Kidney capillary endothelial cell (primary cell): Measurements from ENCODE around the gene TNS2.
A peak's percentile ranks its signal among the peaks of the same experiment; 100 is the strongest.
"Not testable (repeated sequence)": the region's sequence is repeated elsewhere in the genome, so short reads cannot be mapped to it uniquely, and the experiment has no call there.

Experiments used
- DNase-seq: peaks from one replicate; pipeline ENCODE4 v3.0.0-alpha.2; 2018; ENCODE audit warnings: low spot score

TNS2 gene

DNA sequence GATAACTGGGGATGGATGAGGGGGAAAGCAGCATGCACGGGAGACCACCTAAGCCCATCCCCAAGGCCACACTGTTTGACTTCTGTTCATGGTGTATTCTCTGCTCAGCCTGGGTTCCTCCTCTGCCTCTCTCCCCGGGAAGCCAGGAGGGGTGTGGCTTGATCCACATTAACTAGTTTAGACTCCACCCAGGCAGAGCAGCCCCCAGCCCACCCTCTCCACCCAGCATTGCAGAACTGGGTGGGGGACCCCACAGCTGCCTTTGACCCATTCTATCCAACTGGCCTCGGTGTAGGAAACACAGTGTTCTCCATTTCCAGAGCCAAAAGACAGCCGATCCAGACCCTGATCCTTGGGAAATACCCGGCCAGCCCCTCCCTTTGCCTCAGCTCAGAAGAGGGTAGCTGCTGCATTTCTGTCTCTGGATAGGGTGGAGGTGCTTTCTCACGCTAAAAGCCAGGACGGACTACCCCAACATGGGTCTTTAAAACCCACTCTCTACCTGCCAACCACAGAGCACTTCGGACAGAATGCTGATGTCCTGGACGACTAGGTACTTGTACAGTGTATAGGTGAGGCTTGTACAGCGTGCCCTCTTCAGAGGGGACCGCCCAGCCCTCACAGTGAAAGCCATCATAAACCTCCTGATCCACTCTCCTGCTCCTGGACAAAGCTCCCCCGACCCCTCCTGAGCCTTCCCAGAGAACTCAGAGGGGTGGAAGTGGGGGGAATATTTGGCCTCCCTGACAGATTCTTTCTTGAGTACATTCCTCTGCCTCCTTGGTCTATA is 20.0 kb downstream of the TNS2 start:
- DNase-seq, result no peak

GRCh38 chr12:53070877-53071492 is 21.1 kb downstream of the TNS2 start:
- no peak for DNase-seq

DNA sequence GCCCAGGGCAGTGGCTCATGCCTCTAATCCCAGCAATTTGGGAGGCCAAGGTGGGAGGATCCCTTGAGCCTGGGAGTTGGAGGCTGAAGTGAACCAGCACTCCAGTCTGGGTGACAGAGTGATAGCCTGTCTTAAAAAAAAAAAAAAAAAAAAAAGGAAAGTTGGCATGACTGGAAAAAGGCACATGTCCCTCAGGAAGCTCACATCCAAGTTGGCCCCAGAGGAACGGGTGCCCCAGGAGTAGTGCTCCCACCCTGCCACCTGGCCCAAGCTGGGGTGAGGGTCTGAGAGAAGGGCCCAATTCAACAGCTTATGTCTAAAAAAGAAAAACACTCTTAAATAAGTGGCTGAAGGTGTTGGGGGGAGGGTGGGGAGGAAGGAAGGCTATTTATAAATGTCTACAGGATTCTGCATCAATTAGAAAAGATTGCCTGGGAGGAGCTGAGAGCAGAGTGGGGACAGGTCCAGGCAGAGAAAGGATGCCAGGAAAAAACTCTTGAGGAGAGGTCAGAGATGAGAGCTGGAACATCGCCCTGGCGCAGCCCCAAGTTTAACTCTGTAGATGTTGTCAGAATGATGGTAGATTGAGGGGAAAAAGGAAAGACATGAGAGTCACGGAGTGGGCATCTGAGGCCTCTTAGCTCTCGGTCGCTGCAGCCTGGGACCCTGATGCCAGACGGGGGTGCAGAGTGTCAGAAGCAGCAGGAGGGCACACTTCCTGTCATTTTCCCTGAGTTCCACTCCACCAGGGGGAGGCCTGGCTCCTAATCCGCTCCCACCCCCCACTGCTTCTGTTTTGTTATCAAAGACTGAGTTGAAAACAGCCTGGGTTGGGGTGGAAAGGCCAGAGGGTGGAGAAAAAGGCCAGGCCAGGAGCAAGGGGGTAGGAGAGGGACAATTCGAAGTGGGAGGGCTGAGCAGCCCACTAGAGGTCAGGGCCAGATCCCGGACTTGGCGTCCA is 22.0 kb downstream of the TNS2 start:
- no peak for DNase-seq

DNA sequence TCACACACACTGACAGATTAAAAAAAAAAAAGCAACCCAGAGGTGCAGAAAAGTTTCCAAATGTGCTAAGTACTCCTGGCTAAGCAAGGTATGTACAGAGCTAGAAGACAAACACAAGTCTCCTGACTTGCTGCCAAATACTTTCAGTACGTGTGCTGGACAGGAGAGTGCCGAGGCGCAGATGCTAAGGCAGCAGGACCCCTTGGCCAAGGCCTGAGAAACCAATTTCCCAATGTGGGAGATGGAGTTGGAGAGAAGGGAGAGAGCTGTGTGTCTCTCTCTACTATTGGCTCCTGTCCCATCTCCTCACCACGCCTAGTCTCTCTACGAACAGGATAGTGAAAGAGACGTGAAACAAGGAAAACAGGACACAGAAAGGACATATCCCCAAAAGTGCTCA is 24.0 kb downstream of the TNS2 start:
- DNase-seq, result no peak

DNA sequence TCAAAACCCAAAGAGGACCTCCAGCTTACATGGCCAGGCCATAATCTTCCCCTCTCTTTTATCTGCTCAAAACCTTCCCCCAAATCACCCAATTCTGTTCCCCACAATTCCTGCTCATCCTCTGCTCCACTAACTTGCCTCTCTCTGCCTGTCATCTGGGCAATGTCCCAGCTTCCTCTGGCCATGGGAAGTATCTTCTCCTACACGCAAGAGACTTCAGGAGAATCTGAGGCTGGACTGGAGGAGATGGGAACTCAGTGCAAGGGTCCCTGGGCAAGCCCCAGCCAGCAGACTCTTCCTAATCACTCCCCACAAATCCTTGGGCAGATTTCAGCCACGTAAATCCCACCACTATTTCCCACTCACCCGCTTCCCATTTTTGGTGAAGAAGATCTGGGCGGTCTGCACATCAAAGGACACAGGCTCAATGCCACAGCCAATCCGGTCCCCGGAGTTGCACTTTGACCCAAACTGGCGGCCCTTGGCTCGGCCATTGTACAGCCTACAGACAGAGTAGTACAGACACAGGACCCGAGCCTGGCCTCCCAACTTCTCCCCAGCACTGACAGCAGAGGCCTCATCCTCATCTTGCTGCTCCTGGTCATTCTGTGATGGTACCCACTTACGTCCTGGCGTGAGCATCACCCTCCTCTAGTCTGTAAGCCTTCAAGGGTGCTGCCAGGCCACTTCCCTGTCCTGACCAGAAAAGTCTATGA is 24.6 kb downstream of the TNS2 start:
- DNase-seq, result no peak

- DNase-seq, result no peak
These were observed 25.1 kb downstream of the TNS2 start for GRCh38 chr12:53074999-53075370.

- DNase-seq, result no peak
These were observed 26.6 kb downstream of the TNS2 start for GRCh38 chr12:53076461-53076860.

DNA sequence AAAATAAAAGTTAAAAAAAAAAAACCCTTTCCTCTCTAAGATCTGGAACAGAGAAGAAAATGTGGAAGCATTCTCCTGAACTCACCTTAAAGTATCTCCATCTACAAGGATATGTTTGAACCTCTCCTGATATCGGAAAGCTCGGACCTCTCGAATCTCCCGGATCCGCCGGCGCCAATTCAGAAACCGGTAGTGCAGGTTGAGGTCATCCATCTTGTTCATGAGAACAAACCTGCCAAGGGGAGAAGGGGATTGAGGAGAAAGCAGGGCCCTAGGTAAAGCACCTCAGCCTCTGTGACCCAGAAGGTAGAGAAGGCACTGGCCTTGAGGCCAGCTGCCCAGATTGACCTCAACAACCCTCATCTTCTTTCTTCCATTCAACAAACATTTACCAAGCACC is 27.2 kb downstream of the TNS2 start:
- no peak for DNase-seq

DNA sequence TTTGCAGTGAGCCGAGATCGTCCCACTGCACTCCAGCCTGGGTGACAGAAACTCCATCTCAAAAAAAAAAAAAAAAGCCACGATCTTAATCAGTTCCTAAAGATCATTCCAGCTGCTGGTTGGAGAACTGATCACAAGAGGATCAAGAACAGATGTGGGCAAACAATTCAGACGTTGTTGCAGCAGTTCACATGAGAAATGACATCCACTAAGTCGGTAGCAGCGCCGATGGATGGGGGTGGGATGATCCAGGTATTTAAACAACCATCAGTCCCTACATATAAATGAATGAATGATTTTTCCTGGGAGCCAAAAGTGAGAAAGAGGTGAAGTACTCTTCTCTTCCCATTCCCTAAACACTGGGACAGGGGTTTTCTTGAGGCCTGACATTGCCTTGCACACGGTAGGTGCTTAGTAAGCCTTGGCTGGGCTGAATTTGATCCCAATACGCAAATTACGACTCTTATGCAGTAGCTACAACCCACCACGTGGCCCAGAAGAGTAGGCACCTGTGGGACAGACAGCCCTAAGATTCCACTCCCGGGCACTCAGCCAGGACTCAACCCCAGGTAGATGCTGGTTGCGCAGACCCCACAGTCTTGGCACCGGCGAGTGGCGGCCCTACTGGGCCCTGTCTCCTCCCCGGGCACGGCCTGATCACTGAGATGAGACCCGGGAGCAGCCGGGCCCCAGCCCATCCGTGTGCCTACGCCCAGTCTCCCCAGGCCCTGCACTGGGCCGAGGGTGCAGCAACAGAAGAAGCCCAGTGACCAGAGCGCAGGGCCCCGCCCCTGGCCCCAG is 28.8 kb downstream of the TNS2 start:
- DNase-seq, result no peak

- DNase-seq, result peak; percentile 90
These were observed 29.6 kb downstream of the TNS2 start, which contains the start of gene SPRYD3 for GRCh38 chr12:53079226-53080117. Gene SPRYD3, minus strand, starts transcription at chr12:53079390. Its CDS starts 57 bp downstream, at chr12:53079333.

- DNase-seq, result no peak
These were observed 32.8 kb downstream of the TNS2 start for GRCh38 chr12:53082637-53083175.

- no peak for DNase-seq
These were observed 36.5 kb downstream of the TNS2 start for GRCh38 chr12:53086361-53086760.

- DNase-seq, result no peak
These were observed 40.2 kb downstream of the TNS2 start for GRCh38 chr12:53090105-53090504.

DNA sequence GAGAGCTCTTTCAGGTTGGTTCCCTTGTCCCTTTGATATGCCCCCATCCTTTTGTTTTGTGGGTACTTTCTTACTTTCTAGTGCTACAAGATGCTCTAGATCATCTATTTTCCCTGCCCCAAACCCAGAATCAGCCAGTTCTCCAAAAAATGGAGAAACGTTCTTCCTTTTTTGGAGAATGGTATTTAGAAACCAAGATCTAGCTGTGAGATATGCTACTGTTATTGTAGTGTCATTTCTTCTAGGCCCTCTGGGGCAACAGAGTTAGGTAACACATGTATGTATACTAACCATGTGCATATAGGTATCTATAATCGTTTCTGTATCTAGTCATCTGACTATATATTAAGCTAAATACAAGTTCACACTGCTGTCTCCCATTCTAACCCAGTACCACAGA is 40.7 kb downstream of the TNS2 start:
- no peak for DNase-seq

DNA sequence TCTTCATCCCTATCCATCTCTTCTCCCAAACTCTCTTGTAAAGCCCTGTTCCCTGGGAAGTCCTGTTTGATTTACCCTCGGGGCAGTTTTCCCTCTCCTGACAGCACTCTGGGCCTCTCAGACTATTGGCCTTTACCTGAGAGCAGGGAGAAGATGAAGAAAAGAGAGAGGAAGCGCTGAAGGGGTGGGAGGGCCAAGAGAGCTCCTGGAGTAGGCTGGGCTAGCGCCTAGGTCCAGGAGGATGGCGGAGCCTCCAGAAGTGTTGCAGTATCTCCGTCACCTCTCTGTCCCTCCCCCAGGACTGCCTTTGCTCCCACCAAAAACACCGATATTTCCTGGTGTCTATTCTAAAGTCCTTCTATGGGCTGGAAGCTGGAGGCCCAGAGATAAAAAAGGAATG is 41.9 kb downstream of the TNS2 start:
- DNase-seq, result no peak

GRCh38 chr12:53093777-53094393 is 44.0 kb downstream of the TNS2 start:
- DNase-seq, result no peak

DNA sequence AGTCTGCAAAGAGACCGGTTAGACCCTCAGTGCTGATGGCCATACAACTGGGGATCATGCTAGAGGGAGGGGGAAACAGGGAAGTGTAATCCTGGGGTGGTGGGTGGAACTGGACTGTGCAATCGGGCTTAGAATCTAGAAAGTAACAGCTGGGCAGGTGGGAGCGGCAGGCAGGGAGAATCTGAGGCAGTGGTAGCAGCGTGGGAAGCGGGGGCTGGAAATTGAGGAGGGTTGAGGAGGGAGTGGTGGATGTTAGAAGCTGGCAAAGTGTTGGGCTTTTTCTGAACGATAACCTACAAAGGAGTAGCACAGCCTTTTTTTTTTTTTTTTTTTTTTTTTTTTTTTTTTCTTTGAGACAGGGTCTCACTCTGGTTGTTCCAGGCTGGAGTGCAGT is 44.5 kb downstream of the TNS2 start:
- DNase-seq, result no peak

- not testable (repeated sequence) for DNase-seq
These were observed 45.1 kb downstream of the TNS2 start for GRCh38 chr12:53094796-53095595.

DNA sequence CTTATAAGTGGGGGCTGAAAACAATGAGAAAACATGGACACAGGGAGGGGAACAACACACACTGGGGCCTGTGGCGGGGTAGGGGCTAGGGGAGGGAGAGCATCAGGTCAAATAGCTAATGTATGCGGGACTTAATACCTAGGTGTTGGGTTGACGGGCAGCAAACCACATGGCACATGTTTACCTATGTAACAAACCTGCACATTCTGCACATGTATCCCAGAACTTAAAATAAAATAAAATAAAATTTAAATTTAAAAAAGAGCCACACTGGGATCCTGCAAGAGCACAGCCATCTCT is 45.7 kb downstream of the TNS2 start:
- not testable (repeated sequence) for DNase-seq
